K562 (cell line): ENCODE results near the gene HES4.

Experiments
- POU5F1 ChIP-seq: fragments of 150-350 bp; IDR thresholded peaks from 2 replicates; pipeline ENCODE4 v1.6.1; 2014; ENCODE audit warnings: borderline replicate concordance, low read length, low read depth, mild to moderate bottlenecking; ENCODE audit not compliant: partially characterized antibody
- SREBF2 ChIP-seq: sonication (generic); formaldehyde crosslinking; IDR thresholded peaks from 2 replicates; pipeline ENCODE4 v1.4.0; 2020; ENCODE audit warnings: mild to moderate bottlenecking, missing genetic modification reagents

- TF ChIP-seq SREBF2 (CRISPR knock-in tag) (no peak), POU5F1 (no peak)
Measured at GRCh38 chr1:1033731-1034438, 34.0 kb upstream of the HES4 start.
